Uterus (tissue), 4 donors: ENCODE data around the gene TAF13. TPM values are rescaled to one million over a fixed set of nuclear protein-coding genes. Genes with fewer than 3 reads are reported as not detected.

ENCODE experiments used
- DNase-seq, 2 donors: peaks; one replicate each; pipeline ENCODE4 v3.0.0-alpha.2; 2019 to 2020
- H3K27ac ChIP-seq, 2 donors: fragments of 200-600 bp; sonication (generic); 1 replicate in 1 of 2; 2 replicates in 1 of 2; pipeline ENCODE4 v1.5.1; 2016 to 2018
- H3K27me3 ChIP-seq, 2 donors: fragments of 200-600 bp; sonication (generic); one replicate each; pipeline ENCODE4 v1.5.1; 2018 to 2019; ENCODE audit warnings: control low read depth in 1 of 2
- H3K36me3 ChIP-seq, 2 donors: fragments of 200-600 bp; sonication (generic); one replicate each; pipeline ENCODE4 v1.5.1; 2019; ENCODE audit warnings: control low read depth in 1 of 2
- H3K4me1 ChIP-seq, 2 donors: fragments of 200-600 bp; sonication (generic); one replicate each; pipeline ENCODE4 v1.5.1; 2018 to 2019; ENCODE audit warnings: control low read depth in 1 of 2
- H3K4me3 ChIP-seq, 2 donors: fragments of 200-600 bp; sonication (generic); 1 replicate in 1 of 2; 2 replicates in 1 of 2; pipeline ENCODE4 v1.5.1; 2018 to 2019; ENCODE audit warnings: mild to moderate bottlenecking in 1 of 2
- H3K9me3 ChIP-seq, 2 donors: fragments of 200-600 bp; sonication (generic); one replicate each; pipeline ENCODE4 v1.5.1; 2019; ENCODE audit warnings: control low read depth in 1 of 2
- POLR2A ChIP-seq, 2 donors: fragments of 450-650 bp; IDR thresholded peaks; one replicate each; pipeline ENCODE4 v1.6.1; 2016; ENCODE audit warnings: antibody characterized with exemption in 2 of 2, mild to moderate bottlenecking in 1 of 2, moderate library complexity in 1 of 2
- intact Hi-C: fragments of 100-400 bp; cut with DNase I; formaldehyde crosslinking; loops from one replicate; pipeline ENCODE4 v1.15.1; 2023; ENCODE audit warnings: low total_unique reads
- total RNA-seq, 4 donors: library from RNA; depleted of rRNA in 3 of 4; stranded (reverse); fragments of >200 nt in 3 of 4; gene quantifications; one replicate each; pipeline versions ENCODE4 v1.1.0 to v1.2.4, GENCODE V29; 2014 to 2023
- TF ChIP-seq, protein P1 (sequence below), 4 experiments: fragments of 200-600 bp in 2 of 4; fragments of 450-650 bp in 2 of 4; sonication (generic) in 2 of 4; IDR thresholded peaks; one replicate each; pipeline ENCODE4 v1.5.1; 2016 to 2019; ENCODE audit warnings: antibody characterized with exemption in 4 of 4, mild to moderate bottlenecking in 2 of 4, moderate library complexity in 1 of 4
- donor health status: DM: yes; HTN: yes; CAD: no.

Gene TAF13
- total RNA-seq, 4 donors from 2014 or later, result 2.0 to 56.3 (median 25.7) TPM

DNA sequence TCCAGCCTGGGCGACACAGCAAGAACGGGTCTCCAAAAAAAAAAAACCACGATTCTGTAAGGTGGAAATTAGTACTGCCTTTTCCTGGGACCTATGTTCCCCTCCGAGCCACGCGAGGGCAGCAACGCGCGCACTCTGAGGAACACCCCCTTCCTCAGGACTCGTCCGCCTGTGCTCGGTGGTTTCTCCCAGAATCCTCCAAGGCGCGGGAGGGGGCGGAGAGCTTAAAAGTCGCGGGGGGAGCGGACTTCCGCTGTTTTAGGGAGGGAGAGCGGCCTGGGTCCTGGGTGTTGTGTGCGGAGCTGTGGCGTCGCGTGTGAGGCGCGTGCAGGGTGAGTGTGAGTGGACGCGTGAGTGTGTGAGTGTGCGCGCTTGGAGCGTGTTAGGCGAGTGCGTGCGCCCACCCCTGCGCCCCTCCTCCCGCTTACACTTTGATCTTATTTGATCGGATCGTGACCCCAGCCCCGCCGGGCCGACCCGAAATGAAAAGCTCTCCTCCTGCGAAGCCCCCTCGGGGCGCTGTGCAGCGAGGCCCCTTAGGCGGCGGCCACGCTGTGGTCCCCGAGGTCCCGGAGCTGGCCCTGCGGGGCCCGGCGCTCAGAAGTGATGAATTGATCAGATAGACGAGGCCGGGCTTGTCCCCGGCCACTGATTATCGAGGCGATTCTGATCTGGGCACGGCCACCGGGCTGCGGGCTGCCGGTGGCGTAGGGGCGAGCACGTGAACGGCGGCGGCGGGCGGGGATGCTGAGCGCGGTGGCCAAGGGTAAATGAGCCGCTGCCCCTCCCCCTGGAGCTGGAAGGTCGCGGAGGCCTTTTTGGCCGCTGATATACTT is 24.4 kb upstream of the TAF13 start:
- H3K27ac ChIP-seq, result peak overlapping the region; percentile 96 to 98
- peak overlapping the region; percentile 86 to 97 for H3K4me3 ChIP-seq
- H3K36me3 ChIP-seq, result no peaks in the 10 kb centered on the region
- TF ChIP-seq, protein P1, sequence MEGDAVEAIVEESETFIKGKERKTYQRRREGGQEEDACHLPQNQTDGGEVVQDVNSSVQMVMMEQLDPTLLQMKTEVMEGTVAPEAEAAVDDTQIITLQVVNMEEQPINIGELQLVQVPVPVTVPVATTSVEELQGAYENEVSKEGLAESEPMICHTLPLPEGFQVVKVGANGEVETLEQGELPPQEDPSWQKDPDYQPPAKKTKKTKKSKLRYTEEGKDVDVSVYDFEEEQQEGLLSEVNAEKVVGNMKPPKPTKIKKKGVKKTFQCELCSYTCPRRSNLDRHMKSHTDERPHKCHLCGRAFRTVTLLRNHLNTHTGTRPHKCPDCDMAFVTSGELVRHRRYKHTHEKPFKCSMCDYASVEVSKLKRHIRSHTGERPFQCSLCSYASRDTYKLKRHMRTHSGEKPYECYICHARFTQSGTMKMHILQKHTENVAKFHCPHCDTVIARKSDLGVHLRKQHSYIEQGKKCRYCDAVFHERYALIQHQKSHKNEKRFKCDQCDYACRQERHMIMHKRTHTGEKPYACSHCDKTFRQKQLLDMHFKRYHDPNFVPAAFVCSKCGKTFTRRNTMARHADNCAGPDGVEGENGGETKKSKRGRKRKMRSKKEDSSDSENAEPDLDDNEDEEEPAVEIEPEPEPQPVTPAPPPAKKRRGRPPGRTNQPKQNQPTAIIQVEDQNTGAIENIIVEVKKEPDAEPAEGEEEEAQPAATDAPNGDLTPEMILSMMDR (IDR thresholded peaks at IDR 0.05), result peak; percentile 86 to 96 (median 90)
- TF ChIP-seq POLR2A (IDR thresholded peaks at IDR 0.05), result peak; percentile 83 to 98
- intact Hi-C loops, result no loop called here
- no peaks in the 10 kb centered on the region for H3K27me3 ChIP-seq
- peak; percentile 96 to 97 for DNase-seq
- H3K9me3 ChIP-seq, result no peaks in the 10 kb centered on the region
- peaks cover 0 to 4% of the 10 kb centered on the region in 2 donors for H3K4me1 ChIP-seq

DNA sequence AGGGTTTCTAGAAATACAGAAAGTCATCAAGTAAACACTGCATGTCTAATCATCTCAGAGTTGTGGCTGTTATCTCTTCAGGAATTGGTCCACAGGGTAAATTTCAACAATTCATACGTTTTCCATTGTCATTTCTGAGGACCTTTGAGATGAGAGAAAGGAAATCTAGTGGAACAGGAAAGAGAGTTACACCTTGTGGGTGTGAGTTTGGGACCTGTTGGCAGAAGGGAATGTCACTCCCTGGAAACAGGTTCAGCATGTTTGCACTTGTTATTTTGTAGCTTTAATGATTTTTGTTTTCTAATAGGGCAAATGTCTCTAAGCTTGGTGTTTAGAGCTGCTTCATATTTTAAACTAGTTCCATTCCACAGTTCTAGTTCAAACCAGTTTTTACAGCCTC is 20.3 kb upstream of the TAF13 start:
- Histone ChIP-seq H3K27me3 (no peaks in the 10 kb centered on the region), H3K36me3 (no peaks in the 10 kb centered on the region), H3K4me3 (no peak overlapping the region), H3K4me1 (peaks cover 7 to 12% of the 10 kb centered on the region in 2 donors), H3K9me3 (no peaks in the 10 kb centered on the region), H3K27ac (peak overlapping the region in 1 of 2 donors; percentile 0)
- intact Hi-C loops, result no loop called here
- DNase-seq, result no peak
- TF ChIP-seq, protein P1 (IDR thresholded peaks at IDR 0.05), result no peak
- no peak for TF ChIP-seq POLR2A (IDR thresholded peaks at IDR 0.05)

DNA sequence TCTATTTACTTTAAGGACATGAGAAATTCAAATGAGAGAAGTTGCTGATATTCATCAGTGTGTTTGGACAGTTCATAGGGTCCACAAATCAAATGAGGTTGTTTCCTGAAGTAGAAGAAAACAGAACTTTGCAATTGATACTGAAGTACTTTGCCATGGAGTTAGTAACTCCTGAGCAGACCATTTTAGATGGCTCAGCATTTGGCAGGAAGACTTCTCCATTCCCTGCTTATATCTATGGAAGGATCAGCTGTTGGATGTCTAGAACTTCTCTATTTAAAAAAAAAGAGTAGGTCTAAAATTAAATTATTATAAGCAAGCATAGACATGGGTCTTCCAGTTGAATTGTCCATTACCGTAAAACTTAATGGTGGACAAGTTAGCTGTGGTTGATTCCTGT is 19.8 kb upstream of the TAF13 start:
- intact Hi-C loops, result no loop called here
- H3K27ac ChIP-seq, result no peak overlapping the region
- no peaks in the 10 kb centered on the region for H3K27me3 ChIP-seq
- H3K4me3 ChIP-seq, result no peak overlapping the region
- H3K4me1 ChIP-seq, result peaks cover 7 to 12% of the 10 kb centered on the region in 2 donors
- H3K36me3 ChIP-seq, result no peaks in the 10 kb centered on the region
- TF ChIP-seq POLR2A (IDR thresholded peaks at IDR 0.05), result no peak
- TF ChIP-seq, protein P1 (IDR thresholded peaks at IDR 0.05), result no peak
- no peaks in the 10 kb centered on the region for H3K9me3 ChIP-seq
- DNase-seq, result no peak

DNA sequence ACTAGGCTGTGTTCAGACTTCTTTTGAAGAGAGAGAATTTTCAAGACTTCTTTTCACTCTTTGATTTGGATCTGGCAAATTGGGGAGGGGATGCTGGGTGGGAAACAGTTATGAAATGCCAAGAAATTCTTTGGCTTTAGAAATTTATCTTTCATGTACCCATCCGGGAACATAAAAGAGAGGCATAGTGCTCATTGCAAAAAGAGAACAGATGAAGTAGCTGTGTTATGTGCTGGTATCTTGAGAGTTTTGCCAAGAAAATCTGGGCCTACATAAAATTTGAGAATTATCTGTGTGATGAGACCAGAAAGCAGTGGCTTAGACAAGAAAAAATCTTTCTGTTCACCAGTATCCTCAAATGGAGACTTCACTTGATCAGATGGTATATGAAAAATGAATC is 19.1 kb upstream of the TAF13 start:
- Histone ChIP-seq H3K36me3 (no peaks in the 10 kb centered on the region), H3K9me3 (no peaks in the 10 kb centered on the region), H3K4me3 (no peak overlapping the region), H3K4me1 (peaks cover 7 to 12% of the 10 kb centered on the region in 2 donors), H3K27me3 (no peaks in the 10 kb centered on the region), H3K27ac (peak overlapping the region; percentile 46 to 47)
- intact Hi-C loops, result no loop called here
- TF ChIP-seq, protein P1 (IDR thresholded peaks at IDR 0.05), result no peak
- no peak for TF ChIP-seq POLR2A (IDR thresholded peaks at IDR 0.05)
- DNase-seq, result no peak

DNA sequence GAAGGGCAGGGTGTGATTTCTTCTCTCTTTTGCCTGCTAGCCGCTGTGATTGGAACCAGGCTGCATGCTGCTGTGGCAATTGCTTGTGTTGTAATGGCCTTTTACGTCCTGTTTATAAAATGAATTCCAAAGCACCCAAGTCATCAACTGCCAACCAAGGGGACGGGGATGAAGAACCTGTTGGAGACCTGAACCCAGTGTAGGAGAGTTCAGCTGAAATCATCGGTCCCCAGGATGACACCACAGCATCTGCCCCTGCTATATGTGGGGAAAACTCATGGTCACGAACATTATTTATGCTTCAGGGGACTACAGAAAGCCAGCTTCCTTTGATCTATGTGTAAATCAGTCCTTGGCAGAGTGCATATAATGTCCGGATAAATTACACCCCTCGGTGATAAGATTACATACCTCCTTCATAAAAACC is 18.6 kb upstream of the TAF13 start:
- no peaks in the 10 kb centered on the region for H3K9me3 ChIP-seq
- intact Hi-C loops, result no loop called here
- TF ChIP-seq, protein P1 (IDR thresholded peaks at IDR 0.05), result no peak
- no peak for TF ChIP-seq POLR2A (IDR thresholded peaks at IDR 0.05)
- H3K36me3 ChIP-seq, result no peaks in the 10 kb centered on the region
- no peaks in the 10 kb centered on the region for H3K27me3 ChIP-seq
- H3K27ac ChIP-seq, result peak overlapping the region; percentile 46 to 47
- peaks cover 7 to 9% of the 10 kb centered on the region in 2 donors for H3K4me1 ChIP-seq
- no peak for DNase-seq
- no peak overlapping the region for H3K4me3 ChIP-seq
